Endodermal cell (in vitro differentiated cells): ENCODE measurements around the gene WASHC3. TPM values are rescaled to one million over a fixed set of nuclear protein-coding genes. Genes with fewer than 3 reads are reported as not detected.
"Not testable (repeated sequence)": the region's sequence is repeated elsewhere in the genome, so short reads cannot be mapped to it uniquely, and the experiment has no call there.

Experiments used
- DNase-seq: peaks from one replicate; pipeline ENCODE4 v3.0.0-alpha.2; 2017
- H3K27ac ChIP-seq: 2 replicates; pipeline ENCODE4 v1.5.1; 2013; ENCODE audit warnings: mild to moderate bottlenecking, low read depth, low read length, moderate library complexity
- H3K27me3 ChIP-seq: 2 replicates; pipeline ENCODE4 v1.6.1; 2013; ENCODE audit warnings: mild to moderate bottlenecking, low read length, moderate library complexity; ENCODE audit not compliant: insufficient read depth, control insufficient read depth, poor library complexity, severe bottlenecking
- H3K36me3 ChIP-seq: 2 replicates; pipeline ENCODE4 v1.7.0; 2013; ENCODE audit warnings: mild to moderate bottlenecking, low read length, moderate library complexity; ENCODE audit not compliant: control insufficient read depth, insufficient read depth
- H3K4me1 ChIP-seq: one replicate; pipeline ENCODE4 v1.7.0; 2013; ENCODE audit warnings: low read length; ENCODE audit not compliant: control insufficient read depth, insufficient read depth
- H3K4me3 ChIP-seq: 2 replicates; pipeline ENCODE4 v1.5.1; 2013; ENCODE audit warnings: mild to moderate bottlenecking, low read length, moderate library complexity
- H3K9ac ChIP-seq: 2 replicates; pipeline ENCODE4 v1.6.1; 2013; ENCODE audit warnings: mild to moderate bottlenecking, low read length, moderate library complexity; ENCODE audit not compliant: poor library complexity, severe bottlenecking; ENCODE audit errors: extremely low read depth
- H3K9me3 ChIP-seq: 2 replicates; pipeline ENCODE4 v1.6.1; 2013; ENCODE audit warnings: mild to moderate bottlenecking, low read length, moderate library complexity; ENCODE audit not compliant: control insufficient read depth
- H3K27ac Mint-ChIP-seq: 2 replicates; pipeline ENCODE4 v1.8.0; 2020; ENCODE audit warnings: mixed read lengths
- H3K27me3 Mint-ChIP-seq: 2 replicates; pipeline ENCODE4 v1.8.0; 2021; ENCODE audit warnings: mild to moderate bottlenecking, mixed read lengths; ENCODE audit not compliant: insufficient read depth
- H3K36me3 Mint-ChIP-seq: 2 replicates; pipeline ENCODE4 v1.8.0; 2020; ENCODE audit warnings: low read depth, mixed read lengths
- H3K4me1 Mint-ChIP-seq: 2 replicates; pipeline ENCODE4 v1.8.0; 2020; ENCODE audit warnings: mixed read lengths
- H3K4me3 Mint-ChIP-seq: 2 replicates; pipeline ENCODE4 v1.8.0; 2020; ENCODE audit warnings: mild to moderate bottlenecking, moderate library complexity, mixed read lengths
- H3K9me3 Mint-ChIP-seq: 2 replicates; pipeline ENCODE4 v1.8.0; 2020; ENCODE audit warnings: mild to moderate bottlenecking, mixed read lengths
- WGBS, 2 experiments: methylation state at CpG; one replicate each; pipeline versions ENCODE4 v1.1.5 to v1.1.7; 2013; ENCODE audit warnings: missing lambda C conversion rate in 2 of 2, mixed read lengths in 1 of 2; ENCODE audit not compliant: insufficient coverage in 1 of 2, insufficient read length in 1 of 2; 5-methylcytosine and 5-hydroxymethylcytosine counted together
- total RNA-seq, 2 donors: library from RNA; stranded (reverse); fragmentation: NEBNext Ultra II Directional in 1 of 2; extraction: Animal tissue kit (Norgen Biotek cat#: 25700) in 1 of 2; gene quantifications; 2 replicates in 1 of 2; 3 replicates in 1 of 2; pipeline ENCODE4 v1.2.1, GENCODE V29; 2021
- TF ChIP-seq, protein P1 (sequence below): fragments of 200-600 bp; sonication (generic); conservative IDR thresholded peaks from 2 replicates; pipeline ENCODE4 v1.5.0; 2021; ENCODE audit warnings: antibody characterized with exemption, mild to moderate bottlenecking

The WASHC3 gene
- total RNA-seq, 2 donors from 2014 or later = 18.4 to 18.8 TPM

DNA sequence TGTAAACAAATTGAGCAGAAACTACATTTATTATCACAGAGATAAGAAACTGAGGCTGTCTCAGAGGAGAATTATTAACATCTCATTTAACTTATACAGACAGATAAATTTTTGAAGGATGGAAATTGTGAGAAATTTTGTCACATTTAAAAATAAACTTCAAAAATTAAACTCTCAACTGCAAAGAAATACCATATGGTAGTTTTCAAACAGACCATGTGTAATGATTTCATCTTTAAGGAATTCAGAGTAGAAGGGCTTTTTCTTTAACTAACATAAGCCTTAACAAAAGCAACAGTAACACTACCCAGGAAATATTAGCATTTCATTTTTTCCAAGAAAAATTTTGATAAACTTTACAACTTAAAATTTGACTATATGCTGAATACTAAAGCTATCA is 31.5 kb upstream of the WASHC3 start:
- H3K4me1 Mint-ChIP-seq = peaks cover 7% of the 10 kb centered on the region
- TF ChIP-seq, protein P1, sequence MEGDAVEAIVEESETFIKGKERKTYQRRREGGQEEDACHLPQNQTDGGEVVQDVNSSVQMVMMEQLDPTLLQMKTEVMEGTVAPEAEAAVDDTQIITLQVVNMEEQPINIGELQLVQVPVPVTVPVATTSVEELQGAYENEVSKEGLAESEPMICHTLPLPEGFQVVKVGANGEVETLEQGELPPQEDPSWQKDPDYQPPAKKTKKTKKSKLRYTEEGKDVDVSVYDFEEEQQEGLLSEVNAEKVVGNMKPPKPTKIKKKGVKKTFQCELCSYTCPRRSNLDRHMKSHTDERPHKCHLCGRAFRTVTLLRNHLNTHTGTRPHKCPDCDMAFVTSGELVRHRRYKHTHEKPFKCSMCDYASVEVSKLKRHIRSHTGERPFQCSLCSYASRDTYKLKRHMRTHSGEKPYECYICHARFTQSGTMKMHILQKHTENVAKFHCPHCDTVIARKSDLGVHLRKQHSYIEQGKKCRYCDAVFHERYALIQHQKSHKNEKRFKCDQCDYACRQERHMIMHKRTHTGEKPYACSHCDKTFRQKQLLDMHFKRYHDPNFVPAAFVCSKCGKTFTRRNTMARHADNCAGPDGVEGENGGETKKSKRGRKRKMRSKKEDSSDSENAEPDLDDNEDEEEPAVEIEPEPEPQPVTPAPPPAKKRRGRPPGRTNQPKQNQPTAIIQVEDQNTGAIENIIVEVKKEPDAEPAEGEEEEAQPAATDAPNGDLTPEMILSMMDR = no peak

DNA sequence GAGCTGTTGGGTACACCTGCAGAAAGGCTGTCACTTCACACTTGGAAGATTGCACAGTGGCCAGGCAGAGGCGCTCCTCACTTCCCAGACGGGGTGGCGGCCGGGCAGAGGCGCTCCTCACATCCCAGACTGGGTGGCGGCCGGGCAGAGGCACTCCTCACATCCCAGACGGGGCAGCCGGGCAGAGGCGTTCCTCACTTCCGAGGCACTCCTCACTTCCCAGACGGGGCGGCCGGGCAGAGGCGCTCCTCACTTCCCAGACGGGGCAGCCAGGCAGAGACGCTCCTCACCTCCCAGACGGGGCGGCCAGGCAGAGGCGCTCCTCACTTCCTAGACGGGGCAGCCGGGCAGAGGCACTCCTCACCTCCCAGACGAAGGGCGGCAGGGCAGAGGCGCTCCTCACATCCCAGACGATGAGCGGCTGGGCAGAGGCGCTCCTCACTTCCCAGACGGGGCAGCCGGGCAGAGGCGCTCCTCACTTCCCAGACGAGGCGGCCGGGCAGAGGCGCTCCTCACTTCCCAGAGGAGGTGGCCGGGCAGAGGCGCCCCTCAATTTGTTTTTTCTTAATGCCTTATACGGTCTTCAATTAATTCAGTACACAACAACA is 27.5 kb upstream of the WASHC3 start:
- H3K9me3 ChIP-seq = peaks cover 41% of the 10 kb centered on the region
- peaks cover 73% of the 10 kb centered on the region for H3K36me3 ChIP-seq
- not testable (repeated sequence) for H3K27me3 ChIP-seq, H3K27me3 Mint-ChIP-seq, H3K4me1 ChIP-seq, H3K27ac ChIP-seq, H3K4me1 Mint-ChIP-seq, H3K4me3 ChIP-seq, H3K27ac Mint-ChIP-seq, H3K9ac ChIP-seq, DNase-seq, H3K4me3 Mint-ChIP-seq
- H3K9me3 Mint-ChIP-seq = peaks cover 31% of the 10 kb centered on the region
- peaks cover 57% of the 10 kb centered on the region for H3K36me3 Mint-ChIP-seq
- WGBS, 2 experiments = 94% methylated on average over 17 to 38 of the region's 38 CpGs

More for the DNA sequence above, 31.5 kb upstream of the WASHC3 start:
- Histone ChIP-seq H3K4me3 (no peak overlapping the region), H3K27me3 (no peaks in the 10 kb centered on the region), H3K27ac (no peak overlapping the region), H3K9ac (no peak overlapping the region), H3K36me3 (peaks cover 76% of the 10 kb centered on the region), H3K4me1 (no peaks in the 10 kb centered on the region), H3K9me3 (peaks cover 35% of the 10 kb centered on the region)
- no peak overlapping the region for H3K27ac Mint-ChIP-seq
- peaks cover 30% of the 10 kb centered on the region for H3K9me3 Mint-ChIP-seq
- no peaks in the 10 kb centered on the region for H3K27me3 Mint-ChIP-seq
- no peak overlapping the region for H3K4me3 Mint-ChIP-seq
- H3K36me3 Mint-ChIP-seq = peaks cover 49% of the 10 kb centered on the region
- no peak for DNase-seq

DNA sequence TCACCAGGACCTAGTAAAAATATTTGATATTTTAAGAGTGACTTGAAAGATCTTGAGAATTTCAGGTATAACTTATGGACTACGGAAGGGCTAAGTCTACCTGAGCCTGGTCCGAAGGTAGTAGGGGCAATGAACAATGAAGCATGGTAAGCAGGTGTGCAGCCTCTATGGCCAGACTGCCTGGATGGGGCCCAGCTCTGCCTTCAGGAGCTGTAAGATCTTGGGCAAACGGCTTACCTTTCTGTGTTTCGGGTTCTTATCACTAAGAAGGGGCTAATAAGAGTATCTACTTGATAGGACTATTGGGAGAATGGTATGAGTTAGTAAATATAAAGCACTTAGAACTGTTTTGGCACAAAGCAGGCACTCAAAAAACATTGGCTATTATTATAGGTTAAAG is 19.1 kb upstream of the WASHC3 start:
- H3K27ac Mint-ChIP-seq = no peak overlapping the region
- no peaks in the 10 kb centered on the region for H3K27me3 Mint-ChIP-seq
- 79 to 85% methylated on average over 2 to 4 of the region's 4 CpGs for WGBS, 2 experiments

DNA sequence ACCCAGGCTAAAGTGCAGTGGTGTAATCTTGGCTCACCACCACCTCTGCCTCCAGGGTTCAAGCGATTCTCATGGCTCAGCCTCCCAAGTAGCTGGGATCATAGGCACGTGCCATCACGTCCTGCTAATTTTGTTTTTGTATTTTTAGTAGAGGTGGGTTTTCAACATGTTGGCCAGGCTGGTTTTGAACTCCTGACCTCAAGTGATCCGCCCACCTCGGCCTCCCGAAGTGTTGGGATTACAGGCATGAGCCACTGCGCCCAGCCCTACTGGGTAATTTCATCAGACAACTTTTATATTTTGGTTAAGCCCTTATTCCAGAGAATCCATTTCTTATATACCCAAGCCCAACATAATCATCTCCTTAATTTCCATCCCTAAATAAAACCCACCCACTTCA is 10.3 kb upstream of the WASHC3 start:
- not testable (repeated sequence) for H3K4me1 ChIP-seq, H3K9ac ChIP-seq, H3K9me3 Mint-ChIP-seq, H3K4me3 Mint-ChIP-seq, H3K27me3 ChIP-seq, H3K4me1 Mint-ChIP-seq, DNase-seq, H3K27ac Mint-ChIP-seq, H3K9me3 ChIP-seq, H3K27ac ChIP-seq, H3K27me3 Mint-ChIP-seq, H3K4me3 ChIP-seq
- H3K36me3 ChIP-seq = peaks cover 44% of the 10 kb centered on the region
- H3K36me3 Mint-ChIP-seq = peaks cover 19% of the 10 kb centered on the region
- WGBS, 2 experiments = 93% methylated on average over 3 to 7 of the region's 7 CpGs

More for the DNA sequence above, 19.1 kb upstream of the WASHC3 start:
- Histone ChIP-seq H3K9ac (no peak overlapping the region), H3K4me3 (no peak overlapping the region), H3K27ac (no peak overlapping the region), H3K36me3 (peaks cover 70% of the 10 kb centered on the region), H3K4me1 (peaks cover 5% of the 10 kb centered on the region), H3K9me3 (no peaks in the 10 kb centered on the region), H3K27me3 (no peaks in the 10 kb centered on the region)
- no peak overlapping the region for H3K4me3 Mint-ChIP-seq
- peaks cover 5% of the 10 kb centered on the region for H3K4me1 Mint-ChIP-seq
- H3K9me3 Mint-ChIP-seq = no peaks in the 10 kb centered on the region
- TF ChIP-seq, protein P1 = no peak
- peaks cover 60% of the 10 kb centered on the region for H3K36me3 Mint-ChIP-seq
- DNase-seq = no peak
